Retinal pigment epithelial cell (primary cell): Measurements from ENCODE around the gene NOS1AP.

Experiments used
- DNase-seq: peaks from one replicate; pipeline ENCODE4 v3.0.0-alpha.2; 2010; ENCODE audit warnings: low read depth
- H3K4me3 ChIP-seq: 2 replicates; pipeline ENCODE4 v1.5.1; 2011; ENCODE audit warnings: mild to moderate bottlenecking, low read length, control low read depth, moderate library complexity
- TF ChIP-seq, protein P1 (sequence below): conservative IDR thresholded peaks from 2 replicates; pipeline ENCODE4 v1.5.1; 2011; ENCODE audit warnings: low read depth, low read length, control low read depth, inconsistent platforms

The NOS1AP gene

DNA sequence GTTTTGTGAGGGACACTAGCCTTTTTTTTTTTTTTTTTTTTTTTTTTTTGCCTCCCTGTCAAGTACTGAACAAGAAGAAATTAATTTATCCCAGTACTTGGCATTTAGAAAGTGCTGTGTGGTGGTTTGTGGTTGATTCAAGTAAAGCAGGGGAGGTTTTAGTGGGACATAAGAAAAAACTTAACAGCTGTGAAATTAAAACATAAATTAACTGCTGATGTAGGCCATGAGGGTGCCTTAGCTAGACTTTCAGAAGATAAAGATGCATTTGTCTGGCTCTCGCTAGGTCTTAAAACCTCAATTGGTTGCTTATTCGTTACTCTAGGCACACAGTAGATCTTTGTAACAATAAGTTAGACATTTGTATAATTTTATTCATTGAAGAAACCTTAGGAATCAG is 254.9 kb downstream of the NOS1AP start:
- TF ChIP-seq, protein P1, sequence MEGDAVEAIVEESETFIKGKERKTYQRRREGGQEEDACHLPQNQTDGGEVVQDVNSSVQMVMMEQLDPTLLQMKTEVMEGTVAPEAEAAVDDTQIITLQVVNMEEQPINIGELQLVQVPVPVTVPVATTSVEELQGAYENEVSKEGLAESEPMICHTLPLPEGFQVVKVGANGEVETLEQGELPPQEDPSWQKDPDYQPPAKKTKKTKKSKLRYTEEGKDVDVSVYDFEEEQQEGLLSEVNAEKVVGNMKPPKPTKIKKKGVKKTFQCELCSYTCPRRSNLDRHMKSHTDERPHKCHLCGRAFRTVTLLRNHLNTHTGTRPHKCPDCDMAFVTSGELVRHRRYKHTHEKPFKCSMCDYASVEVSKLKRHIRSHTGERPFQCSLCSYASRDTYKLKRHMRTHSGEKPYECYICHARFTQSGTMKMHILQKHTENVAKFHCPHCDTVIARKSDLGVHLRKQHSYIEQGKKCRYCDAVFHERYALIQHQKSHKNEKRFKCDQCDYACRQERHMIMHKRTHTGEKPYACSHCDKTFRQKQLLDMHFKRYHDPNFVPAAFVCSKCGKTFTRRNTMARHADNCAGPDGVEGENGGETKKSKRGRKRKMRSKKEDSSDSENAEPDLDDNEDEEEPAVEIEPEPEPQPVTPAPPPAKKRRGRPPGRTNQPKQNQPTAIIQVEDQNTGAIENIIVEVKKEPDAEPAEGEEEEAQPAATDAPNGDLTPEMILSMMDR, result no peak
- H3K4me3 ChIP-seq, result no peak overlapping the region
- DNase-seq, result no peak

DNA sequence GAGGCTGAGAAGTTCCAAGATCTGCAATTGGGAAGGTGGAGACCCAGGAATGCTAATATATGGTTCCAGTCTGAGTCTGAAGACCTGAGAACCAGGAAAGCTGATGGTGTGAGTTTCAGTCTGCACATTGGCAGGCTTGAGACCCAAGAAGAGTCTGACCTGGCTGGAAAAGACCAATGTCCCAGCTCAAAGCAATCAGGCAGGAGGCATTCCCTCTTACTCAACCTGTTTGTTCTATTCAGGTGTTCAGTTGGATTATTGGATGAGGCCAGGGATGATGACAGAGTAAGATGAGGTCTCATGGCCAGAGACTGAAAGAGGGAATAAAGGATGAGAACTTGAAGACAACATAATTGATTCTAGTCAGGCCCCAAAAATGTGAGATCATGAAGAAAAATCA is 257.1 kb downstream of the NOS1AP start:
- DNase-seq, result no peak
- TF ChIP-seq, protein P1, result no peak
- no peak overlapping the region for H3K4me3 ChIP-seq

DNA sequence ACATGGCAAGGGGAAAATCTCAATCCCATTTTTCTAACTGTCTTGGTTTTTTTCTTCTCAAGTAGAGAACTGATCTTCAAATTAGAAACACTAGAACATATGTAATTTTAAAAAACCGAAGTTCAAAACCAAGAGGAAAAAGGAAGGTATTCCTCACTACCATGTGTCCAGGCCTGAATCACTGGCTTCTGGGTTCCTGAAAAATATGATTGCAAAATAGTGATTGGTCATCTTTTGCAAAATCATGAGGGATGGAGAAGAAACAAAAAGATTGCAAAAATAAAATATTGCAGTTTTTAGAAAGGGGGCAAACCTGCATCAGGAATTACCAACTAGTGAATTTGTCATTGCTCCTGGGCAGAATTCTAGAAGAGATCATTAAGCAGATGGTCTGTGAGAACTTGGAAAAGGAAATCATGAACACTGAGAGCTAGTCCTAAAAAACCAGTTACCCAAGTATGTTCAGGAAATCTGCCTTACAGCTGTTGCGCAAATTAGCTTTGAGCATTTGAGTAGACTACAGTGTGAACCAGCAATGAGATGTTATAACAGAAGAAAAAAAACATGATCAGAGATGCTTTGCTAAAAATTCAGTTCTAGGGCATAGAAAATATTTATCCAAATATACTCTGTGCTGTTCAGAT is 257.8 kb downstream of the NOS1AP start:
- H3K4me3 ChIP-seq, result no peak overlapping the region
- DNase-seq, result no peak
- TF ChIP-seq, protein P1, result no peak

DNA sequence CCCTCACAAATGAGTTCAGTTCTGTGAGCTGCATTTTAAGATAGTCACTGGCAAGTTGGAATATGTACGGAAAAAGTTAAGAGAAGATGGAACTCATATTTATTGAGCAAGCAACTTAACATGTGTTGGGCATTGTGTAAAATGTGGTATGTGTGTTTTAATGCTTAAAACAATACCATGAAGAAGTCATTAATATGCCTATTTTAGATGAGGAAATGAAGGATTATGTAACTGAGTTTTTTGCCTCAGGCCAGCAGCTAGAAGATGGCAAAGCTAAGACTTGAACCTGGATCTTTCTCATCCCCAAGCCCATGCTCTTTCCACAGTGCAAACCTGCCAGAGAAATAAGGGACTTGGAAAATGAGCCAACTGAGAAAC is 258.3 kb downstream of the NOS1AP start:
- no peak for DNase-seq
- no peak overlapping the region for H3K4me3 ChIP-seq
- TF ChIP-seq, protein P1, result no peak

DNA sequence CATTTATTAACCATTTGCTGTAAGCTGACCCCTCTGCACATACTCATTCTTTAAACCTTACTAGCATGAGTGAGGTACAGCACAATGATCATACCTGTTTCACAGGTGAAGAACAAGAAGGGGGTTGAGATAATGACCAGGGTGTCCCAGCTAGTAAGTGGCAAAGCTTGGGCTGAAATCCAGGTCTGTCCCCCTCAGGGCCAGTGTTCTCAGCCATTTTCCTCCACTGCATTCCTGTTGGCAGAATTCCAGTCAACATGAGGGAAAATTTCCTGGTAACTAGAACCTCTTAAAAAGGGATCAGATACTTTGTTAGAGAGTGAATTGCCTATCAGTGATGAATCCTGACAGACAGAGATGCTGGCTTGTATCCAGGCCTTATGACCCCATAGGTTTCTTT is 259.0 kb downstream of the NOS1AP start:
- no peak for DNase-seq
- no peak overlapping the region for H3K4me3 ChIP-seq
- TF ChIP-seq, protein P1, result no peak

DNA sequence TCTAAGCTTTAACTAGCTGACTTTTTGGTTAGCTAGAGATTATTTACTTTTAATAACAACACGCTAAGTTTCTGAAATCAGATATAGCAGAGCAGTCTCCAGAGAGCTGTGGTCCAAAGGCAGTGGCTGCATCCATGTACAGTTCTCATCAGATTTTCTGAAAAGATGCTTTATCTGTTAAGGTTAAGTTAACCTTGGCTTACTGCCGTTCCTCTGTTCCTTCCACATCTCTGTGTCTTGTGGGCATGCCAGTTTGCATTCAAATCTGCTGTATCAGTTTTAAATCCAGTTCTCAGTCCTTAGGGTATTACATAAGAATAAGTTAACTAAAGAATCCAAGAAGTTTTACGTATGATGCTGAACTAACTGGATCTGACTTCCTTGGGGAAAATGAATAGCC is 260.3 kb downstream of the NOS1AP start:
- DNase-seq, result no peak
- TF ChIP-seq, protein P1, result no peak
- no peak overlapping the region for H3K4me3 ChIP-seq

DNA sequence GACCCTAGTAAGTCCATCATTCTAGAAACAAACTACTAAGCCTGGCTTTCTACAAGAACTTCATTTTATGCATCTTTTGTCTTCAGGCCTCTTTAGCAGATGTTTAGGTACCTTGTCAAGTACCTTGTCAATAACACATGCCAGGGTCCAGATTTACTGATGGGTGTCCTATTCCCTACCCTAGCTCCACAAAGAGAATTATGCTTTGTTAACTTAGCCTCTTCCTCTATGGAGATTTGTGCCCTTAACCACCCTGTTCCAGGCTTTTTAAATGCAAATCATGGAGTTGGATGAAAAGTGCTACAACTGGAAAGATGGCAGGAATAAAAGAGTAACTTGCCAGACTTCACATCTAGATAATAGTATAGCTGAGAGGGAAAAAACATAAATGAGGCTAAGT is 264.5 kb downstream of the NOS1AP start:
- H3K4me3 ChIP-seq, result no peak overlapping the region
- TF ChIP-seq, protein P1, result no peak
- no peak for DNase-seq
